Colon (tissue), 2 donors: ENCODE data around the gene TCFL5.

Experiments
- FAIRE-seq: peaks from 2 replicates; lab custom pipeline; 2012; peaks lifted over from hg19 to GRCh38; lab: Jason Lieb, UNC
- donor health status: control.
- donor health status: control.

Gene TCFL5

DNA sequence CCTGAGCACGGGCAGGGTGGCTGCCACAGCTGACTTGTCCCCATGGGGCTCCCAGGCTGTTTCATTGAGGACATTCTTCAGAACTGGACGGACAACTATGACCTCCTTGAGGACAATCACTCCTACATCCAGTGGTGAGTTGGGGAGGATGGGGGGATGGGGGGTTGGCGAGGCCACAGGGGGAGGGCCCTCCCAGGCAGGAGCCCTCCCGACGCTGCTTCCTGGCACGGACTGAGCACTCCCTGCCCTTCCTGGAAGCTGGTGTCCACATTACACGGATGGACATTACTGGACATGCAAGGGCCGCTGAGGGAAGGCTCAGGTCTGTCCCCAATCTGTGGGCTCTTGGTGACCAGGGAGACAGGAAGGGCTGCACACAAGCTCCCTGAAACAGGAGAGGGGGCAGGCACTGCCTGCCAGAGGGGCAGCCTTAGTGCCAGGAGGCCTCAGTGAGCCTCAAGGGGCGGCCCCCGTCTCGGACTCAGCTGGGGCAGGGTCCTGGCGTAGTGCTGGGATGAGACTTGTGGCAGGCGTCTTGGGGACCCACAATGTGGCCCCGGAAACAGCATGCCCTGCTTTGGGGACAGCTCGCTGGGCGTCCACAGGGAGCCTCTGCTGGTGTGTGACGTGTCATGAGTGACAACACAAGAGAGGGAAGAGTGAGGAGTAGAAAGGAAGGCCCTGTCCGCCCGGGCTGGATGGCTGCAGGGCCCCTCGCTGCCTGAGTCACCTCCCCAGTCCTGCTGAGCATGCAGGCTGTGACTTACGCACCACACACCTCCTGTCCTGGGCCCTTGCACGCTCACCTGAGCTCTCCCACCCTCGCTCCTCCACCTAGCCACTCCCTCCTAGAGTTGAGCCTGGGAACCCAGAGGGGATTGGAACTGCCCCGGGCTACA lies 51.8 kb downstream of the TCFL5 start:
- FAIRE-seq, result no peak

DNA sequence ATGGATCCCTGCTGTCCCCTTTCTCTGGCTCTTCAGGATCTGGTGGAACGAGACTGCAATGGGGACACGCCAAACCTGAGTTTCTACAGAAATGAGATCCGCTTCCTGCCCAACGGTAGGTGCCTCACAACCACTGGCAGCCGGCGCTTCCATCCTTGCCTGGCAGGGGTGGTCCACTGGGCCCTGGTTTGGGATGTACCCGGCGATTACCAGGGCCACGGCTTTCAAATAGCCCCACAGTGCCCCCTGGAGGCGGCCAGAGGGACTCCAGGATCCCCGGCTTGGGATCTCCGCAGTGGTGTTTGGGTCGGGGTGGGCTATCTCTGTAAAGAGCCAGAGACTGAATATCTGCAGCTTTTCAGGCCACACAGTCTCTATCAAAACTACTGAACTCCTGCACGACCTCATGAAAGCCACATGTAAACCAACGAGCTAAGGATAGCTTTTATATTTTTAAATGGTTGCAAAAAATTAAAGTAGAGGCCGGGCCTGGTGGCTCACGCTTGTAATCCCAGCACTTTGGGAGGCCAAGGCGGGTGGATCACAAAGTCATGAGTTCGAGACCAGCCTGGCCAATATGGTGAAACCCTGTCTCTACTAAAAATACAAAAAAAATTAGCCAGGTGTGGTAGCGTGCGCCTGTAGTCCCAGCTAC lies 53.3 kb downstream of the TCFL5 start:
- no peak for FAIRE-seq

DNA sequence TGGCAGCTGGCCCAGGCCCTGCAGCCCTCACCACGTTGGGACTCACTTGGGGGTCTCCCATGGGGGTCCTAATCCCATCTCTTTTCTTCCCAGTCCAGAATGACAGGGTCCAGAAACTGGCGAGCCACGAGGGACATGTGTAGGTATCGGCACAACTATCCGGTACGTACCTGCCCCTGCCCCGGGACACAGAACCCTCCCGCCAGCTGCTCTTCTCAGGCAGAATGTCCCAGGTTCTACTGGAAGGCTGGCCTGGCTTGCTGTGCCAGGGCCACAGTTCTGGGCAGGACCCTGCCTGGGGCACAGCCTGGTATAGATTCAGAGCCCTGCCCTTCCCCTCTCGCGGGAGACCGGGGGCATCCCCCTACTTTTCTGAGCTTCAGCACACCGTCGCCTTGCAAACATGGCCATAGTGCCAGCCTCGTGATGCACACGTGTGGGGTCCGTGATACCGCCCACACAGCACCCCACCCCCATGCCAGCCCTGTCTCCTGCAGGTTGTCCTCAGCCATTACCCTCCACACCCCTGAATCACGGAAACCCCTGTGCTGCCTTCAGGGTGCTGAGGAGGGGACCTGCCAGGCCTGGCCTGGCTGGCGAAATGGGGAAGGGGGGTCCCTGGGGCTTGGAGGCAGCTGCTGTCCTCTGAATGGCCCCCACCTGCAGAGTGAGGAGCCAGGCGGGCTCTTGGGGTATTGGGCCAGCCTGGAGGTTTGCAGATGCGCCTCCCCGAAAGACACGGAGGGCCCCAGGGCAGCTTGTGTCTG lies 54.0 kb downstream of the TCFL5 start:
- no peak for FAIRE-seq

DNA sequence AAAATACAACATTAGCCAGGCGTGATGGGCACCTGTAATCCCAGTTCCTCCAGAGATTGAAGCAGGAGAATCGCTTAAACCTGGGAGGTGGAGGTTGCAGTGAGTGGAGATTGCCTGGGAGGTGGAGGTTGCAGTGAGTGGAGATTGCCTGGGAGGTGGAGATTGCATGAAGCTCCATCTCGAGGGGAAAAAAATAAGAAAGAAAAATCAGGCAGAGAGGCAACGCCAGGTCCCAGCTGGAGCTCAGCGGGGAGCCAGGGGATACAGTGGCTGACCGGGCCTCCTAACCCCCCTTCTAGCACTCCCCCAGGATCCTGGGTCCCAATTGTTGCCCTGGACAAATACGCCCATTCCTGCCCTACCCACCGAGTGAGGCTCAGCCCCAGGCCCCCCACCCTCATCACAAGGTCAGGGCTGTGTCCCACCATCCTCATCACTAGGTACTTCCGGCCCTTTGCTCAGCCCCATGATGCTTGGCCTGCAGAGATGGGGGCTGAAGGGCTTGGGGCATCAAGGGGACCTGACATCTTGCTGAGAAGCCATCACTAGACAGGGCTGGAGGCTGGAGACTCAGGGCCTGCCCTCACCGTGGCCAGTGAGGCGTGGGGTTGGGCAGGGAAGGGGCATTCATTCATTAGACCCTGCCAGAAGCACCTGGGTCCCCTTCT lies 55.1 kb downstream of the TCFL5 start:
- no peak for FAIRE-seq

DNA sequence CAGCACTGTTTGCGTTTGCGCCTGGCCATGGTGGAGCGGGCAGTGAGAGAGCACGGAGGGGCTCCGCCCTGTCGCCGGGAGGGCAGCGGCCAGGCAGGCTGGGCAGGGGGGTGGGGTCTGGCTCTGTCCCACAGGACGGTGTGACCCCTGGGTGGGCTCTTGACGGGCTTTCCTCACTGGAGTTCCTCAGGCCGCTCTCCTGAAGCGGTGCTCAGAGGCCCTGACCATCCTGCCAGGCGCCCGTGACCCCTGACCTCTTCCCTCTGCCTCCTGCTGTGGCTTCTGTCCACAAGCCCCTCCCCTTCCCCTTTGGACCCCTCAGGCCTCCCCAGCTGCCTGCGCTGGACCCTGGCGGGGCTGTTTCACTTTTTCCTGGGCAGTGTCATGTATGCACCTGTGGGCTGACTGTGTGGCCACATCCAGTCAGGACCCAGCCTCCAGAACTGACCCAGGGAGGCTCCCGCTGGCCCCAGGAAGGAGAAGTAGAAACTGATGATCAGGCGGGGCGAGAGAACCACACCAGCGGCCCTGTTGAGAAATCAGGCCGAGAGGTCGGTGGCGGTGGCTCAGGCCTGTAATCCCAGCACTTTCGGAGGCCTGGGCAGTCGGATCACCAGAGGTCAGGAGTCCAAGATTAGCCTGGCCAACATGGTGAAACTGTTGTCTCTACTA lies 55.8 kb downstream of the TCFL5 start:
- no peak for FAIRE-seq

DNA sequence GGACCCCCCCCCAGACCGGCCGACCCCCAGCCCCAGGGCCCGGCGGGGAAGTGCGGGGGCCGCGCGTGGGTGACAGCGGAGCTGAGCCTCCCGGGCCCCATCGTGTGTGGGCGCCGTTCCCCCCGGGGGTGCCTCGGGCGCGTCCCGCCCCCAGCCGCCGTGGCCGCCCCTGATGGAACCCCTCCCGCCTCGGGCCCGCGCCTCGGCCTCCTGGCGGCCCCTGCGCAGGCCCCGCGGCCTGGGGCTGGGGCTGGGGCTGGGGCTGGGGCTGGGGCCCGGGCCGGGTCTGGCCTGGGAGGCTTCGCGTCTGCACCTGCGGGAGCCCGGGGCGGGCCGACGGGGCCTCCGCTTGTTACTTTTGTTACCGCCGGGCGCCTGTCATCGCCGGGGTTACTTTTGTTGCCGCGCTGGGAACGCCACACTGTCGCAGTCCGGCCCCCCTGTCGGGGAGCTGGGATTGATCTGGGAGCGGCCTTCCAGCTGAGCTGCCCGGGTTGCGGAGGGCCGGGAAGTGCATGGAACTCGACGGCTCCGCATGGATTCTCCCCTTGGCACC lies 56.4 kb downstream of the TCFL5 start:
- no peak for FAIRE-seq

DNA sequence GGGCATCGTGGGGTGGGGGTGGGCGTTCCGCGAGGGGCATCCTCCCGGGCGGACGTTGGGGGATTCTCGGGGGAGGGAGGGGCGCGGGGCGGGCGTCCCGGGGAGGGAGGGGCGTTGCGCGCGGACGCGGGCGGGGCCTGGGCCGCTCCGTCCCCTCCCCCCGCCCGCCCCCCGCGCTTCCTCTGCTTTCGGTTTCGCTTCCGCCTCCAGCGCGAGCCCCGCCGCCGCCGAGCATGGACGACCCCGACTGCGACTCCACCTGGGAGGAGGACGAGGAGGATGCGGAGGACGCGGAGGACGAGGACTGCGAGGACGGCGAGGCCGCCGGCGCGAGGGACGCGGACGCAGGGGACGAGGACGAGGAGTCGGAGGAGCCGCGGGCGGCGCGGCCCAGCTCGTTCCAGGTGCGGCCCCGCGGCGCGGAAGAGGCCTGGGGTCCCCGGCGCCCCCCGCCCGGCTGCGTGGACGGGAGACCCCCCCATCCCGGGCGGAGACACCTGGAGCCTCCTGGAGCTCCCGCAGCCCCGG lies 56.9 kb downstream of the TCFL5 start, which contains the start of gene OGFR:
Gene OGFR (plus strand): TSS at position 209 of the 528 bp plus-strand sequence. CDS start 25 bp downstream, at position 234.
- FAIRE-seq, result no peak

DNA sequence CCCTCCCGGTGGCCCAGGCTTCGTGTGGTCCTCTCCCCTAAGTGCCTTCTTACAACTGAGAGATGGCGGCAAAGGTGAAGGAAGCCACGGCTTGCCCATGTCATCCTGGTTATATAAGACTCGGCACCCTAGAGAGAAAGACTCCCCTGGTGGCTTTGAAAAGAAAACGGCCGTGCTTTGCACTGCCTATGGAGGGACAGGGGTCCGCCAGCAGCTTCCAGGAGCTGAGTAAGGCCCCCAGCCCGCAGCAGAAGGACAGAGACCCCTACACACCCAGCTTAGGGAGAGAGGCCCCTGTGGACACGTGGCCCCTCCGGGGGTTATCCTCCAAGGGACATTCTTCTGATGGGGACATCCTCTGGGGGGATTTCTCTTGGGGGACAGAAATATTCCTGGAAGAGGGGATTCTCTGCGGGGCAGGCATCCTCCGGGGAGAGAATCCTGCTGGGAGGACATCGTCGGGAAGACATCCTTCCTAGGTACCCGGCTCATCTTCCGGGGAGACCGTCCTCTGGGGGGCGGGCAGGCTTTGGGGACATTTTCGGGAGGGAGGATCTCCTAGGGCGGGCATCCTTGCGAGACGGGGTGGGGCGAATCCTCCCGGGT lies 57.5 kb downstream of the TCFL5 start:
- FAIRE-seq, result no peak

DNA sequence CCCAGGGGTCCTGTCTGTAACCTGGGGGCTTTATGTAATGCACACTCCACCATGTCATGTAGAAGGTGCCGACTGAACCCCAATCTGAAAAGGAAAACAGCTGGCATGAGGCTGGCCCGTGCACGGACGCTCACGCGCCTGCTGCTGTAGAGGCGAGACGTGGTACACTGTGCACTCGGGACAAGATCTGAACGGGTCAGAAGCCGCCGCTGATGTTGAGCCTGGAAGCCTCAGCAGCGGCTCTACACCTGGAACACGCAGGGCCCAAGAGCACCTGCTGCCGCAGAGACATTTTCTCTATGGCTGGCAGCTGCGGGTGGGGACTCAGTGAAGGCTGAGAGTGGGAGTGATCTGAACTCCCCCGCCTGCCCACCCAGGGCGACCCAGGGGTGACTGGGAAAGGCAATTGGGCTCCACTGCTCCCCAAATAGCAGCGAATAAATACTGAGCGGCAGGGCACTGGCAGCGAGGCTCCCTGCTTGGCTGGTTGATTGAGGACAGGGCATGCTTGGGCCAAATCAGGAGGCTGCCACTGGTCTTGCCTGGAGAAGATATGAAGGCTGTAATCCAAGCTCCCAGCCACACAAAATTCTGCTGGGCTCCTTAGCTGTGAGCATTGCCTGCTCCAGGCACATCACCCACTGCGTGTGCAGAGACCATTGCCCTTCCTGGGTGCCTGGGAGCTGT lies 59.5 kb downstream of the TCFL5 start:
- FAIRE-seq, result no peak

DNA sequence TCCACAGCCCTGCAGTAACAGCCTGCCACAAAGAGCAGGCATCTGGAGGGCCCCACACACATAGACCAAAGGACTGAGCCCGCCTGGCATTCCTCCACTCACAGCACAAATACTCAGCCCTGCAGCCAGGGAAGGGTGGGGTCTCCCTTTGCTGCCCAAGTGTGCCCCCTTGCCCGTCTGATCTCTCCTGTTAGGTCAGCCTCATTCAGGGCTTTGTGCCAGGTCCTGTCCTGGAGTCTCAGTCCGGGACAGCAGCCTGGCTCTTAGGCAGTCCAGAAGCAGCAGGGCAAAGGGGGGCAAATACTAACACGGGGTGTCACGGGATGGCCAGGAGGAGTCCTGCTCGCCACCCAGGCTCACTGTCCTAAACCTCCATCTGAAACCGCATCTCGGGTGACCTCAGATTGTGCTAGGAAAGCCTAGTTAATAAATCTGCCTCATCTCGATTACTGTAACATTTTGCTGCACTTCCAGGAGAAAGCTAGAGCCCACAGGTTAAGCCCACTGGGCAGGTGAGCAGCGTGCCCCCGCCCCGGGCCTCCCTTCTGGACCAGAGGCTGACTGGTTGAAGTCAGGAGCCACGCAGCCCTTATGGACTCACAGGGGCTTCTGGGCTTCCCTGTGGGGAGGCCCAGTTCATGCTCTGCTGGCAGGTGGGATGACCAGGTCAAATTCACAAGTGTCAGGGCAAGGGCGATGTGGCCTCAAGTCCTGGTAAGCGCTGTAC lies 60.2 kb downstream of the TCFL5 start:
- no peak for FAIRE-seq

DNA sequence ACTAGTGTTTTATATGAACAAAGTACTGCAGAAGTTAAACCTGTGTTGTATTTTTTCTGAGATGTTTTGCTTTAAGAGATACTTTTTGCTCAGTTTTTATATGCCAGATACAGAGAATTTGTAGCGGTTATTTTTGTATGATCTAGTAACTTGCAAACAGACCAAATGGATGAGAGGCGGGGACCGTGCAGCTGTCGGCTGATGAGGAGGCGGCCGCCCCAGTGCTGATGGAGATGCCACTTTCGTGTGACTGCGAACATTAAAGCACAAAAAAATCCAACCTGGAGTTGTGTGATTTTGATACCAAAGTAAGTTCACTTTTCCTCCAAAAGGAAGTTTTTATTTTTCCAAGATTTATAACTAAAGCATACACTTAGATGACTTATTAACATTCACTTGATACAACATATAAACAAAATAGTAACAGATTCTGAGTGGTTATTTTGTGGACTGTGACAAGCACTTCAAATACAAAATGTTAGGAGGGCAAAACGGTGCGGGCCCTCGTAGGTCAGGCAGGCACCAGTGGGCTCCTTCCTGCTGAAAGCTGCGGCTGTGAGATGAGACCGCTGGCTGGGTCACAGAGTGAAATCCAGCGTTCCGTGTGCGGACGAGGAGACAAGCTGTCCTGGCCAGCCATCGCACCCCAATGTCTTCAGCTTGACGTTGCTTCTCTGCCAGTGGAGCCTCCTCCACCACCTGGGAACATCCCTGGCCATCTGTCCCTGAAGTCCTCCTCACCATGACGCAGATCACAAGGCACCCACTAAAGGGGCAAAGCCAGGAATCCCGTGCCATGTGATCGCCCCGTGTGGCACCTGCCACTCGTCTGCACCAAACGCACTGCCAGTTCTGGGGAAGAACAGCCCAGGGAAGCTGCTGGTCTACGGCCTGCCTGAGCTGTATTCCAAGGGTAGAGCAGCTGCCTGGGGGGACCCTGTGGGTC lies 61.0 kb downstream of the TCFL5 start:
- no peak for FAIRE-seq

DNA sequence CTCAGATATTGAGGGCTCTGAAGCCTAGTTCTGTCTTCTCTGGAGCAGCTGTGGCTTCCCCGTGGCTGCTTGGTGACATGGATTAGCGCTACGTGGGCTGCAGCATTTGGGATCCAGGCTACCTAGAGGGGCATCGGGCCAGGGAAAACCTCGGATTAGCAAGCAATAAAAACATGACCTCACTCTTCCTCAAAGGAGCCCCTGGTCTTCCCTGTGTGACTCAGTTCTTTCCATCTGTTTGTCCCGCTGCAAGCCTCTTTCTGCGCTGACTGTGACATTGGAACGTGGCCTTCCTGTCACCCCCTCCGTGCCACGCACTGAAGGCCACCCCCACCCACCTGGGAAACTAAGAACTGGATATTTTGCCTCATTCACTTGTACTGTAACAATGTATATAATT lies 61.7 kb downstream of the TCFL5 start:
- FAIRE-seq, result no peak

DNA sequence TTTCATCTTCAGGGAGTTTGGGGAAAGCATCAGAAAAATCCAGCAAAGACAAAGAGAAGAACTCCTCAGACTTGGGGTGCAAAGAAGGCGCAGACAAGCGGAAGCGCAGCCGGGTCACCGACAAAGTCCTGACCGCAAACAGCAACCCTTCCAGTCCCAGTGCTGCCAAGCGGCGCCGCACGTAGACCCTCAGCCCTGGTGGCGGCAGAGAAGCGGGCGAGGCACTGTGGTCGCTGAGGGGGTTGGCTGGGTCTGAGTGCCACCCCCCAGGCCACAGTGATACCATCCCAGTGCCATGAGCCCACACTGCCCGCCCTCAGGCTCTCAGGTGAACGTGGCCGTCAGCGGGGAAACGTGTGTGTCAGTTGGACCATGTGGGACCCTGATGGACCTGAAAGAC lies 62.2 kb downstream of the TCFL5 start:
- FAIRE-seq, result no peak

DNA sequence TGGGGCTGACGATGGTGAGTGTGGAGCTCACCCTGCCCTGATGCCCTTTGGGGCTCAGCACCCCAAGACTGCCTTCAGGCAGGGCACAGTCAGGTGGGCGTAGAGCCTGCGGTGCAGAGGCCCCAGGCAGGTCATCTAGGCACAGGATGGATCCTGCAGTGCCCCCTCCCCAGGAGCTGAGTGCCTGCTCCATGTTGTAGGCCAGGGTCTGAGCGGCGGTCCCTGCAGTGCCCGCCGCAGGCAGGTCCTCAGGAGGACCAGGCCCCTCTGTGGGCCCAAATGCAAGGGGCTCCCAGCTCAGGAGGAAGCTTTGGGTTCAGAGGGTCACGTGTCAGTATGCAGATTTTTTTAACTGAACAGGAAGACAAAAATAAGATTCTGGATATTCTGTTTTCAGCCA lies 62.6 kb downstream of the TCFL5 start:
- no peak for FAIRE-seq

DNA sequence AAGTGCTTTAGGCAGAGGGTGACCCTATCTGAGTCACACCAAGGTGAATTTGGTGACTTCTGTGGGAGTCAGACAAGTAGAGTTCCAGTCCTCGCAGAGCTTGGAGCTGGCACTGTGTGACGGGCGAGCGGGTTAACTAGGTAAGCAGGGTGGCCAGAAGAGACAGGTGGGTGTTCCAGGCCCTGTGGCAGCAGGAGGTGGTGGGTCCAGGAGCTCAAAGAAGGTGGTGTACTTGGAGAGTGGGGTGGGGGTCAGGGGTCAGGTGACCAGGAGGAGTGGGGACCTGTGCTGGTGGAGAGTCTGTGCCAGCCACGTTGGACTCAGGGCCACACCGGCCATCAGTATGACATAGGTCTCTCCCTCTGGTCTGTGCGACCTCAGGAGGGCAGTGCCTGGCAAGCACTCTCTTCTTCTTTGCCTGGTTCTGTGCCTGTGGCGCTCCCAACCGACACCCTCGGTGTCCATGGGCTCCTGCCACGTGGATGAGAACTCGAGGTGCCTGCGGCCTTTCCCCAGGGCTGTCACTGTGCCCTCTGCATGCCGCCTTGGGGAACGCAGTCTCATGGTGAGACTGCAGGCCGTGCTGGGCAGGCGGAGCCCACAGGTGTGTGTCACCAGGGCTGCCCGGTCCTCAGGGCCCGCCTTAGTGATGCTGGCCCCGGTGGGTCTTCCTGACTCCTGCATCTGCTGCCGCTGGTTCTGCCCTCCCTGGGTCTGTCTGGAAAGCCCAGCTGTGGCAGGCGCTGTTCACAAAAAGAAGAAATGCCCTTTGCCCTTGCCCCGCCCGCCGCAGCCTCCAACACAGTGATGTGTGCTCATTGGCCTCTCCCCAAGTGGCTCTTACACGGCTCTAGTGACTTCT lies 63.7 kb downstream of the TCFL5 start:
- FAIRE-seq, result no peak

DNA sequence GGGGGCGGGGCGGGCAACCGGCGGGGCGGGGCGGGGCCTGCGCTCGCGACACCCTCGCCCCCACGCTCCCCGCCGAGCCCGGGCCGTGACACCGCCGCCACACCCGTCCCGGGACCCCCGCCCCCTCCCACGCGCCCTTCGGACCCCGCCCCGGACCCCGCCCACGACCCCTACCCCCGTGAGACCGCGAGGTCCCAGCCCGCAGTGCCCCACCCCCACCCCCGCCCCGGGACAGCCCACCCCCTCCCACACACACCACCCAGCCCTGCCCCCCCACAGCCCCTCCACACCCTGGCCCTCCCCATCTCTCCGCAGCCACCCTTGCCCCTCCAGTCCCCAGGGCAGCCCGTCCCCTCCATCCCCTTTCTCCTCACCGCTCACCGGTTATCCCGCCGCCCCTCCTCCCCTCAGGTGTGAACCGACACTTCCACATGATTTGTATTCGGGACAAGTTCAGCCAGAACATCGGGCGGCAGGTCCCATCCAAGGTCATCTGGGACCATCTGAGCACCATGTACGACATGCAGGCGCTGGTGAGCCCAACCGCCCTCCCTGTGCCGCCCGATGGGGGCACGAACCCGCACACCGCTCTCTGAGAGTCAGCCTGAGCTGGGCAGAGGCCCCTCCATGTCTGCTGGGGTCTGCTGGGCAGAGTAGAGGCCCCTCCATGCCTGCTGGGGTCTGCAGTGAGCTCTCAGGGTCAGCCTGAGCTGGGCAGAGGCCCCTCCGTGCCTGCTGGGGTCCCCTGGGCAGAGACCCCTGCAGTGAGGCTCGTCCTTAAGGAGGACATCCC lies 64.7 kb downstream of the TCFL5 start:
- FAIRE-seq, result no peak
